HEK293 (cell line): Measurements from ENCODE around the gene PDLIM7.

Experiments
- CTCF ChIP-seq: fragments of 450-650 bp; formaldehyde crosslinking; IDR thresholded peaks from 2 replicates; pipeline ENCODE4 v1.5.1; 2016; ENCODE audit warnings: missing biosample characterization, missing genetic modification characterization
- TCF7L2 ChIP-seq: IDR thresholded peaks from 2 replicates; pipeline ENCODE4 v1.6.1; 2011; ENCODE audit warnings: low read depth, mild to moderate bottlenecking, inconsistent platforms, low read length, moderate library complexity, borderline replicate concordance
- YY1 ChIP-seq: fragments of 450-650 bp; formaldehyde crosslinking; IDR thresholded peaks from 2 replicates; pipeline ENCODE4 v1.5.1; 2018; ENCODE audit warnings: missing biosample characterization, missing genetic modification characterization
- ZFP41 ChIP-seq: fragments of 450-650 bp; formaldehyde crosslinking; IDR thresholded peaks from 2 replicates; pipeline ENCODE4 v1.5.1; 2016; ENCODE audit warnings: missing biosample characterization, missing genetic modification characterization, borderline replicate concordance
- ZNF175 ChIP-seq: fragments of 450-650 bp; formaldehyde crosslinking; IDR thresholded peaks from 2 replicates; pipeline ENCODE4 v1.5.1; 2016; ENCODE audit warnings: missing biosample characterization, missing genetic modification characterization
- ZNF24 ChIP-seq: fragments of 450-650 bp; formaldehyde crosslinking; IDR thresholded peaks from 2 replicates; pipeline ENCODE4 v1.5.1; 2016; ENCODE audit warnings: missing biosample characterization, missing genetic modification characterization
- ZNF341 ChIP-seq: fragments of 450-650 bp; formaldehyde crosslinking; IDR thresholded peaks from 2 replicates; pipeline ENCODE4; 2016; ENCODE audit warnings: low read depth, missing biosample characterization, missing genetic modification characterization
- TF ChIP-seq, protein P1 (sequence below): fragments of 450-650 bp; formaldehyde crosslinking; IDR thresholded peaks from 2 replicates; pipeline ENCODE4 v1.5.1; 2016; ENCODE audit warnings: missing biosample characterization, missing genetic modification characterization

DNA sequence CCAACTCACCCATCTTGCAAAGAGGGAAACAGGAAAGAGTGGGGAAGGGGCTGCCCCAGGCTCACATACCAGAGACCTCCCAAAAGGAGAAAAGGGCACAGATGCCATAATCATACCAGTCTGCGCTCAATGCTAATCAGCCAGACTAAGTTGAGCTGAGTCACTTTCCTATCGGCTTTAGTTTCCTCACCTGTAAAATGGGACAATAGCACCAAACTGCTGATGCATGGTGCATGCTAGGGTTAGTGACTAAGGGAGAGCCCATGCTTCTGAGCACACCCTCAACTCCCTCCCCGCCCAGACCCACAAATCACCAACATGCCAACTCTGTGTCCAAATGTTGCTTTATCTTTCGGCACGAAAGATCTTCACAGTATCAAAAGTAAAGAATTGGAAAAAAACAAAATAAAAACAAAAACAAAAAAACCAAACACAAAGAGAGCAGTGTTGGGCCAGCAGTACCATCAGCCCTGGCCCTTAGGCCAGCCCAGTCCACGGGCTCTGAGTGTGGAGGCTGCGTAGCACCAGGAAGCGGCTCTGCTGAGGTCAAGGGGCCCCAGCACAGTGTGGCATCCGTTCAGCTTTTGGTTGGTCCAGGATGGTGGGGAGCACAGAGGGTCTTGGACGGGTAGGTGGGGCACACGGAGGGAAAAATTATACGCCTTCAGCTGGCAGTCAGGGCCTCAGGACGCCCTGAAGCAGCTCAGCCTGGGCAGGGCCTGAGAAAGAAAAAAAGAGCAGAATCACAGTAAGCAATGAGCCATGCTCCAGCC is 22.2 kb upstream of the PDLIM7 start:
- no peak for TF ChIP-seq CTCF (tag by site-specific recombination)
- no peak for TF ChIP-seq YY1
- TF ChIP-seq ZNF175, result no peak
- TF ChIP-seq ZNF24 (tag by site-specific recombination), result no peak
- no peak for TF ChIP-seq ZNF341 (tag by site-specific recombination)
- TF ChIP-seq, protein P1, sequence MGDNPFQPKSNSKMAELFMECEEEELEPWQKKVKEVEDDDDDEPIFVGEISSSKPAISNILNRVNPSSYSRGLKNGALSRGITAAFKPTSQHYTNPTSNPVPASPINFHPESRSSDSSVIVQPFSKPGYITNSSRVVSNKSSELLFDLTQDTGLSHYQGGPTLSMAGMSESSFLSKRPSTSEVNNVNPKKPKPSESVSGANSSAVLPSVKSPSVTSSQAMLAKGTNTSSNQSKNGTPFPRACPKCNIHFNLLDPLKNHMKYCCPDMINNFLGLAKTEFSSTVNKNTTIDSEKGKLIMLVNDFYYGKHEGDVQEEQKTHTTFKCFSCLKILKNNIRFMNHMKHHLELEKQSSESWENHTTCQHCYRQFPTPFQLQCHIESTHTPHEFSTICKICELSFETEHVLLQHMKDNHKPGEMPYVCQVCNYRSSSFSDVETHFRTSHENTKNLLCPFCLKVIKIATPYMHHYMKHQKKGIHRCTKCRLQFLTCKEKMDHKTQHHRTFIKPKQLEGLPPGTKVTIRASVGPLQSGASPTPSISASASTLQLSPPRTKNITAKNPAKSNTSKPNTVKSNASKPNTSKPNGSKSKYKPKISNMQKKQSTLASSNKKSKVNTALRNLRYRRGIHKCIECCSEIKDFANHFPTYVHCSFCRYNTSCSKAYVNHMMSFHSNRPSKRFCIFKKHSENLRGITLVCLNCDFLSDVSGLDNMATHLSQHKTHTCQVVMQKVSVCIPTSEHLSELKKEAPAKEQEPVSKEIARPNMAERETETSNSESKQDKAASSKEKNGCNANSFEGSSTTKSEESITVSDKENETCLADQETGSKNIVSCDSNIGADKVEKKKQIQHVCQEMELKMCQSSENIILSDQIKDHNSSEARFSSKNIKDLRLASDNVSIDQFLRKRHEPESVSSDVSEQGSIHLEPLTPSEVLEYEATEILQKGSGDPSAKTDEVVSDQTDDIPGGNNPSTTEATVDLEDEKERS, result no peak
- no peak for TF ChIP-seq ZFP41
- TF ChIP-seq TCF7L2, result no peak
